Calu3 (cell line): ENCODE results near the gene IKBIP. TPM values are rescaled to one million over a fixed set of nuclear protein-coding genes. Genes with fewer than 3 reads are reported as not detected.

ENCODE experiments used
- BruUV-seq: library from RNA; stranded (reverse); fragments of 400-500 nt; replicated peaks from 2 replicates; lab custom pipeline; 2021; lab: Mats Ljungman, UMichigan
- CTCF ChIA-PET: fragments of 300-600 bp; sonication (Branson Sonifier 250); formaldehyde crosslinking; loops from one replicate; lab custom pipeline; 2022; ENCODE audit warnings: antibody characterized with exemption; lab: Charles Lee
- DNase-seq: peaks from one replicate; pipeline ENCODE4 v3.0.0; 2022
- H3K27ac Mint-ChIP-seq: one replicate; pipeline ENCODE4 v1.8.0; 2022; ENCODE audit warnings: mixed read lengths; ENCODE audit not compliant: unreplicated experiment
- H3K27me3 Mint-ChIP-seq: one replicate; pipeline ENCODE4 v1.8.0; 2022; ENCODE audit warnings: mixed read lengths; ENCODE audit not compliant: unreplicated experiment
- H3K36me3 Mint-ChIP-seq: one replicate; pipeline ENCODE4 v1.8.0; 2022; ENCODE audit warnings: mild to moderate bottlenecking, moderate library complexity, mixed read lengths; ENCODE audit not compliant: insufficient read depth, unreplicated experiment
- H3K4me1 Mint-ChIP-seq: one replicate; pipeline ENCODE4 v1.8.0; 2022; ENCODE audit warnings: mild to moderate bottlenecking, low read depth, mixed read lengths; ENCODE audit not compliant: unreplicated experiment
- H3K4me3 Mint-ChIP-seq: one replicate; pipeline ENCODE4 v1.8.0; 2022; ENCODE audit warnings: mild to moderate bottlenecking, low read depth, moderate library complexity, mixed read lengths; ENCODE audit not compliant: unreplicated experiment
- H3K9me3 Mint-ChIP-seq: one replicate; pipeline ENCODE4 v1.8.0; 2022; ENCODE audit warnings: low read depth, mixed read lengths; ENCODE audit not compliant: unreplicated experiment
- intact Hi-C: fragments of 100-400 bp; cut with micrococcal nuclease; formaldehyde crosslinking; loops from one replicate; pipeline ENCODE4 v1.10.0; 2022; ENCODE audit not compliant: unreplicated experiment
- total RNA-seq: library from RNA; stranded (reverse); gene quantifications from 2 replicates; pipeline ENCODE4 v1.2.3, GENCODE V29; 2022
- TF ChIP-seq, protein P1 (sequence below): fragments of 200-600 bp; IDR thresholded peaks from one replicate; pipeline ENCODE4 v1.8.0; 2022; ENCODE audit warnings: antibody characterized with exemption; ENCODE audit not compliant: unreplicated experiment

Gene IKBIP
- total RNA-seq, 1 experiment from 2014 or later: 24.7 TPM

DNA sequence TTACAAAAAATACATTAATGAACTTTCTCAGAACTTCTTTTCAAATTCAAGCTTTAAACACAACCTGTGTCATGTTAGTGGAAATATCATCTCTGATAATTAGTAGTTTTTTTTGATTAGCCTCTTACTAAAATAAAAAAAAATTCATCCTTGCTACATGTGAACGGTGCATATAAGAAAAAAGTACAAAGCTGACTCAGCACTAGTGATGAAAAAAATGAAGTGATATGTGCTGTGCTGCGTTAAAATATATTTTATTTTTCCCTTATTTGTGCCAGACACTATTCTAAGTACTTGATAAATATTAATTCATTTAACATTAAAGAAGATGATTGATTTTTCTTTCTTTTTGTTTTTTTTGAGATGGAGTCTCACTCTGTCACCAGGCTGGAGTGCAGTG lies 7.5 kb downstream of the IKBIP start:
- H3K27me3 Mint-ChIP-seq: no peaks in the 10 kb centered on the region
- DNase-seq: no peak
- BruUV-seq: no TSS peak
- H3K4me1 Mint-ChIP-seq: peaks cover 9% of the 10 kb centered on the region
- no peak overlapping the region for H3K27ac Mint-ChIP-seq
- TF ChIP-seq, protein P1, sequence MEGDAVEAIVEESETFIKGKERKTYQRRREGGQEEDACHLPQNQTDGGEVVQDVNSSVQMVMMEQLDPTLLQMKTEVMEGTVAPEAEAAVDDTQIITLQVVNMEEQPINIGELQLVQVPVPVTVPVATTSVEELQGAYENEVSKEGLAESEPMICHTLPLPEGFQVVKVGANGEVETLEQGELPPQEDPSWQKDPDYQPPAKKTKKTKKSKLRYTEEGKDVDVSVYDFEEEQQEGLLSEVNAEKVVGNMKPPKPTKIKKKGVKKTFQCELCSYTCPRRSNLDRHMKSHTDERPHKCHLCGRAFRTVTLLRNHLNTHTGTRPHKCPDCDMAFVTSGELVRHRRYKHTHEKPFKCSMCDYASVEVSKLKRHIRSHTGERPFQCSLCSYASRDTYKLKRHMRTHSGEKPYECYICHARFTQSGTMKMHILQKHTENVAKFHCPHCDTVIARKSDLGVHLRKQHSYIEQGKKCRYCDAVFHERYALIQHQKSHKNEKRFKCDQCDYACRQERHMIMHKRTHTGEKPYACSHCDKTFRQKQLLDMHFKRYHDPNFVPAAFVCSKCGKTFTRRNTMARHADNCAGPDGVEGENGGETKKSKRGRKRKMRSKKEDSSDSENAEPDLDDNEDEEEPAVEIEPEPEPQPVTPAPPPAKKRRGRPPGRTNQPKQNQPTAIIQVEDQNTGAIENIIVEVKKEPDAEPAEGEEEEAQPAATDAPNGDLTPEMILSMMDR: no peak
- H3K36me3 Mint-ChIP-seq: no peaks in the 10 kb centered on the region
- no peak overlapping the region for H3K4me3 Mint-ChIP-seq
- no peaks in the 10 kb centered on the region for H3K9me3 Mint-ChIP-seq
- CTCF ChIA-PET: interaction anchor here (0.8 kb wide), 1 partner anchor 9 kb away, joined by 4 read pairs; no protein-coding TSS in a partner anchor
- intact Hi-C loops: no loop called here

DNA sequence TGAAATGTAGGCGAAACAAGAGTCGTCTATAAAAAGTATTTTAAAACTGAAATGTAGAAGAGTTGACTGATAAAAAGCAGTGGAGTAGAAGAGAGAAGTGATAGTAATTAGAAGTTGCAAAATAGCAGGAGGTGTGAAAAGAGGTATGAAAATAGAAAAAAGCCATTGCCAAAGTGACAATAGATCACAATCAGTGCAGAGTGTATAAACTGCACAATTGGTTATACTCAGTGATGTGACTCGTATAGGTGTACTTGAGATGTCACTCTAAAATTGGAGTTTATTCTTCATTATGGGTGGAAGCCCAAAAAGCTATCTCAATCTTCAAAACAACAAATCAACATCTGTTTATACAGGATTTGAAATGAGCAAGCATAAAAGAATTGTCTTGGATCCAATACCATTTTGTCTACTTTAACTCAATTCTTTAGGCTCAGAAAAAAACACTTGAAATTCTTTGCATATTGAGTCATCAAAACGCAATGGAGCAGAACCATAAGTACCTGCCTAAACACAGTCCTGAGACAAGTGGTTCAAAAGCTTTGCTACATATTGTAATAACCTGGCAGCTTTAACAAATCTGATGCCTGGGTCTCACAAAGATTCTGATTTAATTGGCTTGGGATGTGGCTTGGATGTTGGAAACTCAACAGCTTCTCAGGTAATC lies 8.8 kb downstream of the IKBIP start:
- no peaks in the 10 kb centered on the region for H3K9me3 Mint-ChIP-seq
- CTCF ChIA-PET: interaction anchor here (0.6 kb wide), 1 partner anchor 105 kb away, joined by 5 read pairs; no protein-coding TSS in a partner anchor
- H3K4me3 Mint-ChIP-seq: no peak overlapping the region
- H3K27me3 Mint-ChIP-seq: no peaks in the 10 kb centered on the region
- H3K36me3 Mint-ChIP-seq: no peaks in the 10 kb centered on the region
- TF ChIP-seq, protein P1: no peak
- no TSS peak for BruUV-seq
- peaks cover 9% of the 10 kb centered on the region for H3K4me1 Mint-ChIP-seq
- no peak for DNase-seq
- no peak overlapping the region for H3K27ac Mint-ChIP-seq
- intact Hi-C loops: no loop called here

DNA sequence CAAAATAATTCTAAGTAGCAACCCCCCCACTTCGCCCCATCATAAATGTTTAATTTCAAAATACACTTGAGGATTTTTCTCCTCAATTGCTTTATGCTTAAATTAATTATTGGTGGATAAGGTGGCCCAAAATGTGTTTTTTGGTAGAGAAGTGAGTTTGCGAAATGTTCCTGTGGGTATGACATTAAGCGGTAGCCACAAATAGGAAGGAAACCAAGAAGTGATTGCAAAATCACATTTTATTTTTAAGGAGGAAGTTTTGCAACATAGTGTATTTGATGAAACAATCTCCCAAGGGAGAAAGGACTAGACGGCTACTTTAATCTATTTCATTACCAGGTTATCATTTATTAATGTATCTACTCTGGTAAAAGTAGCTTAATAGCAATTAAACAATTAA lies 25.6 kb downstream of the IKBIP start:
- TF ChIP-seq, protein P1: no peak
- DNase-seq: no peak
- CTCF ChIA-PET: interaction anchor here (0.6 kb wide), 1 partner anchor 132 kb away, joined by 3 read pairs; no protein-coding TSS in a partner anchor
- no peaks in the 10 kb centered on the region for H3K27me3 Mint-ChIP-seq
- no peaks in the 10 kb centered on the region for H3K9me3 Mint-ChIP-seq
- no peak overlapping the region for H3K4me3 Mint-ChIP-seq
- H3K4me1 Mint-ChIP-seq: no peaks in the 10 kb centered on the region
- intact Hi-C loops: no loop called here
- H3K36me3 Mint-ChIP-seq: no peaks in the 10 kb centered on the region
- BruUV-seq: no TSS peak
- H3K27ac Mint-ChIP-seq: no peak overlapping the region

DNA sequence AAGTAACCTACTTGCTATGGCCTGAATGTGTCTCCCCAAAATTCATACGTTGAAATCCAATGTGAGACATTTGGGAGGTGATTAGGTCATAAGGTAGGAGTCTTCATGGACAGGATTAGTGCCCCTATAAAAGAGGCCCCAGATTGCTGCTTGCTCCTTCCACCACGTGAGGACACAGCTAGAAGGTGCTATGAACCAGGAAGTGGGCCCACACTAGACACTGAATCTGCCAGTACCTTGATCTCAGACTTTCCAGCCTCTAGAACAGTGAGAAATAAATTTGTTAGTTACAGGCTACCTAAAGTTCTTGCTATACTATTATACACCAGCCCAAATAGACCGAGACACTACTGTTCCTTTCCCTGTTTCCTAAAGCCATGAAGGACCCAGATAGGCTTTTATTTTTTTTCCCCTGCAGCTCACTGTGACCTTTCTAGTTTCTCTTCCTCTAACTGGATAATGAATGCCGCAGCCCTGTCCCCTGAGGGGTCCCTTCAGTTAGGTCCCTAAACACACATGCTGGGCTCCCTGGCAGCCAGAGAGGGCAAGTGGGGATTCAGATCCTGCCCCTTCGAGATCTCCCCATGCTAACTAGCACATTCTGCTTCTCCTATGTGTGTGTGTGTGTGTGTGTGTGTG lies 31.8 kb downstream of the IKBIP start:
- TF ChIP-seq, protein P1: no peak
- Mint-ChIP-seq H3K27ac (no peak overlapping the region), H3K4me1 (no peaks in the 10 kb centered on the region), H3K27me3 (no peaks in the 10 kb centered on the region), H3K9me3 (no peaks in the 10 kb centered on the region), H3K4me3 (no peak overlapping the region), H3K36me3 (no peaks in the 10 kb centered on the region)
- no peak for DNase-seq
- no TSS peak for BruUV-seq
- CTCF ChIA-PET: interaction anchor here (0.7 kb wide), 1 partner anchor 379 kb away, joined by 5 read pairs; no protein-coding TSS in a partner anchor
- intact Hi-C loops: no loop called here
